ENCODE measurements around the gene ELP1. TPM values are rescaled to one million over a fixed set of nuclear protein-coding genes. Genes with fewer than 3 reads are reported as not detected.

ELP1 gene
- total RNA-seq, 1 donor from 2014 or later: 20.7 TPM

GRCh38 chr9:108855529-108855886 lies 78.4 kb downstream of the ELP1 start:
- Histone ChIP-seq H3K36me3 (ENCODE audit: insufficient read depth, low read length) (no peaks in the 10 kb centered on the region), H3K4me3 (ENCODE audit: insufficient read depth, low read depth, low read length) (no peak overlapping the region), H3K4me2 (ENCODE audit: low read length) (no peak overlapping the region), H3K27me3 (ENCODE audit: insufficient read depth, low read length) (peaks cover 6% of the 10 kb centered on the region), H4K20me1 (ENCODE audit: insufficient read depth, low read length) (no peaks in the 10 kb centered on the region), H3K9ac (ENCODE audit: low read length) (no peak overlapping the region), H3K79me2 (ENCODE audit: insufficient read depth, low read length) (no peaks in the 10 kb centered on the region), H3K9me3 (ENCODE audit: insufficient read depth, low read depth, low read length) (no peaks in the 10 kb centered on the region), H2AFZ (ENCODE audit: low read depth, low read length) (no peak overlapping the region), H3K4me1 (ENCODE audit: insufficient read depth, low read length) (no peaks in the 10 kb centered on the region), H3K27ac (ENCODE audit: low read depth, low read length) (no peak overlapping the region)
- Mint-ChIP-seq H3K36me3 (ENCODE audit: low read depth, unreplicated experiment) (no peaks in the 10 kb centered on the region), H3K9me3 (ENCODE audit: unreplicated experiment) (peaks cover 2% of the 10 kb centered on the region), H3K27ac (ENCODE audit: unreplicated experiment) (no peak overlapping the region), H3K27me3 (ENCODE audit: low read depth, unreplicated experiment) (peaks cover 14% of the 10 kb centered on the region), H3K4me3 (ENCODE audit: unreplicated experiment) (no peak overlapping the region), H3K4me1 (ENCODE audit: low read depth, unreplicated experiment) (peaks cover 15% of the 10 kb centered on the region)
- FAIRE-seq: no peak
- TF ChIP-seq EZH2 (IDR thresholded peaks at IDR 0.05; ENCODE audit: insufficient read depth, low read length) (no peak), CTCF (IDR thresholded peaks at IDR 0.05; ENCODE audit: insufficient read depth, low read depth, low read length) (no peak)
- DNase-seq (ENCODE audit: low read depth): no peak

- FAIRE-seq (no peak), DNase-seq (ENCODE audit: low read depth) (no peak)
- H3K36me3 ChIP-seq (ENCODE audit: insufficient read depth, low read length): no peaks in the 10 kb centered on the region
- H4K20me1 ChIP-seq (ENCODE audit: insufficient read depth, low read length): no peaks in the 10 kb centered on the region
- H3K9ac ChIP-seq (ENCODE audit: low read length): no peak overlapping the region
- H3K4me3 Mint-ChIP-seq (ENCODE audit: unreplicated experiment): no peak overlapping the region
- no peak for TF ChIP-seq EZH2 (IDR thresholded peaks at IDR 0.05; ENCODE audit: insufficient read depth, low read length)
- TF ChIP-seq CTCF (IDR thresholded peaks at IDR 0.05; ENCODE audit: insufficient read depth, low read depth, low read length): no peak
- H3K27ac Mint-ChIP-seq (ENCODE audit: unreplicated experiment): no peak overlapping the region
- no peaks in the 10 kb centered on the region for H3K4me1 ChIP-seq (ENCODE audit: insufficient read depth, low read length)
- H3K9me3 Mint-ChIP-seq (ENCODE audit: unreplicated experiment): peaks cover 2% of the 10 kb centered on the region
- no peaks in the 10 kb centered on the region for H3K9me3 ChIP-seq (ENCODE audit: insufficient read depth, low read depth, low read length)
- peaks cover 13% of the 10 kb centered on the region for H3K4me1 Mint-ChIP-seq (ENCODE audit: low read depth, unreplicated experiment)
- H2AFZ ChIP-seq (ENCODE audit: low read depth, low read length): no peak overlapping the region
- no peaks in the 10 kb centered on the region for H3K79me2 ChIP-seq (ENCODE audit: insufficient read depth, low read length)
- H3K4me2 ChIP-seq (ENCODE audit: low read length): no peak overlapping the region
- H3K27me3 Mint-ChIP-seq (ENCODE audit: low read depth, unreplicated experiment): peaks cover 14% of the 10 kb centered on the region
- H3K27ac ChIP-seq (ENCODE audit: low read depth, low read length): no peak overlapping the region
- no peaks in the 10 kb centered on the region for H3K36me3 Mint-ChIP-seq (ENCODE audit: low read depth, unreplicated experiment)
- H3K27me3 ChIP-seq (ENCODE audit: insufficient read depth, low read length): peaks cover 6% of the 10 kb centered on the region
- H3K4me3 ChIP-seq (ENCODE audit: insufficient read depth, low read depth, low read length): no peak overlapping the region
Measured at GRCh38 chr9:108854641-108855528, 79.0 kb downstream of the ELP1 start.

GRCh38 chr9:108854094-108854493 lies 79.8 kb downstream of the ELP1 start:
- DNase-seq (ENCODE audit: low read depth) (no peak), FAIRE-seq (no peak)
- H4K20me1 ChIP-seq (ENCODE audit: insufficient read depth, low read length): no peaks in the 10 kb centered on the region
- peaks cover 6% of the 10 kb centered on the region for H3K27me3 ChIP-seq (ENCODE audit: insufficient read depth, low read length)
- no peak overlapping the region for H3K4me2 ChIP-seq (ENCODE audit: low read length)
- H3K36me3 Mint-ChIP-seq (ENCODE audit: low read depth, unreplicated experiment): no peaks in the 10 kb centered on the region
- peaks cover 6% of the 10 kb centered on the region for H3K4me1 Mint-ChIP-seq (ENCODE audit: low read depth, unreplicated experiment)
- no peaks in the 10 kb centered on the region for H3K36me3 ChIP-seq (ENCODE audit: insufficient read depth, low read length)
- H3K27ac ChIP-seq (ENCODE audit: low read depth, low read length): no peak overlapping the region
- no peaks in the 10 kb centered on the region for H3K4me1 ChIP-seq (ENCODE audit: insufficient read depth, low read length)
- peaks cover 14% of the 10 kb centered on the region for H3K27me3 Mint-ChIP-seq (ENCODE audit: low read depth, unreplicated experiment)
- no peak overlapping the region for H3K4me3 ChIP-seq (ENCODE audit: insufficient read depth, low read depth, low read length)
- H3K79me2 ChIP-seq (ENCODE audit: insufficient read depth, low read length): no peaks in the 10 kb centered on the region
- no peaks in the 10 kb centered on the region for H3K9me3 Mint-ChIP-seq (ENCODE audit: unreplicated experiment)
- H3K4me3 Mint-ChIP-seq (ENCODE audit: unreplicated experiment): no peak overlapping the region
- H2AFZ ChIP-seq (ENCODE audit: low read depth, low read length): no peak overlapping the region
- no peak overlapping the region for H3K27ac Mint-ChIP-seq (ENCODE audit: unreplicated experiment)
- H3K9me3 ChIP-seq (ENCODE audit: insufficient read depth, low read depth, low read length): no peaks in the 10 kb centered on the region
- TF ChIP-seq EZH2 (IDR thresholded peaks at IDR 0.05; ENCODE audit: insufficient read depth, low read length): no peak
- TF ChIP-seq CTCF (IDR thresholded peaks at IDR 0.05; ENCODE audit: insufficient read depth, low read depth, low read length): no peak
- no peak overlapping the region for H3K9ac ChIP-seq (ENCODE audit: low read length)
